ENCODE data around the gene NT5C2.

Gene NT5C2

GRCh38 chr10:103098240-103098639, 94.8 kb downstream of the NT5C2 start:
- no peak for DNase-seq (ENCODE audit: low read depth, low spot score)
- H3K27ac ChIP-seq = no peak overlapping the region

GRCh38 chr10:103096130-103096529, 96.9 kb downstream of the NT5C2 start:
- no peak for DNase-seq (ENCODE audit: low read depth, low spot score)
- no peak overlapping the region for H3K27ac ChIP-seq

GRCh38 chr10:103095005-103095404, 98.1 kb downstream of the NT5C2 start:
- DNase-seq (ENCODE audit: low read depth, low spot score) = no peak
- no peak overlapping the region for H3K27ac ChIP-seq

GRCh38 chr10:103090911-103091310, 102.2 kb downstream of the NT5C2 start:
- no peak overlapping the region for H3K27ac ChIP-seq
- no peak for DNase-seq (ENCODE audit: low read depth, low spot score)

GRCh38 chr10:103089493-103089892, 103.6 kb downstream of the NT5C2 start:
- no peak overlapping the region for H3K27ac ChIP-seq
- no peak for DNase-seq (ENCODE audit: low read depth, low spot score)

- no peak overlapping the region for H3K27ac ChIP-seq
- DNase-seq (ENCODE audit: low read depth, low spot score) = no peak
Observed at GRCh38 chr10:103086799-103087198, 106.3 kb downstream of the NT5C2 start.

GRCh38 chr10:103086261-103086660, 106.8 kb downstream of the NT5C2 start:
- H3K27ac ChIP-seq = no peak overlapping the region
- DNase-seq (ENCODE audit: low read depth, low spot score) = no peak

GRCh38 chr10:103083977-103084320, 109.1 kb downstream of the NT5C2 start:
- no peak overlapping the region for H3K27ac ChIP-seq
- DNase-seq (ENCODE audit: low read depth, low spot score) = no peak

GRCh38 chr10:103083266-103083976, 109.7 kb downstream of the NT5C2 start:
- H3K27ac ChIP-seq = no peak overlapping the region
- no peak for DNase-seq (ENCODE audit: low read depth, low spot score)

GRCh38 chr10:103082683-103083082, 110.4 kb downstream of the NT5C2 start:
- no peak overlapping the region for H3K27ac ChIP-seq

GRCh38 chr10:103080891-103081581, 112.0 kb downstream of the NT5C2 start:
- no peak overlapping the region for H3K27ac ChIP-seq
- DNase-seq (ENCODE audit: low read depth, low spot score) = no peak

More at GRCh38 chr10:103082683-103083082, 110.4 kb downstream of the NT5C2 start:
- DNase-seq (ENCODE audit: low read depth, low spot score) = no peak

- no peak for DNase-seq (ENCODE audit: low read depth, low spot score)
- no peak overlapping the region for H3K27ac ChIP-seq
Observed at GRCh38 chr10:103079946-103080345, 113.1 kb downstream of the NT5C2 start.

- no peak overlapping the region for H3K27ac ChIP-seq
- no peak for DNase-seq (ENCODE audit: low read depth, low spot score)
Observed at GRCh38 chr10:103079100-103079499, 114.0 kb downstream of the NT5C2 start.

GRCh38 chr10:103078676-103079075, 114.4 kb downstream of the NT5C2 start:
- DNase-seq (ENCODE audit: low read depth, low spot score) = no peak

GRCh38 chr10:103078309-103078615, 114.8 kb downstream of the NT5C2 start:
- no peak overlapping the region for H3K27ac ChIP-seq
- DNase-seq (ENCODE audit: low read depth, low spot score) = no peak

More at GRCh38 chr10:103078676-103079075, 114.4 kb downstream of the NT5C2 start:
- H3K27ac ChIP-seq = no peak overlapping the region

- H3K27ac ChIP-seq = no peak overlapping the region
- DNase-seq (ENCODE audit: low read depth, low spot score) = no peak
Observed at GRCh38 chr10:103077491-103078308, 115.4 kb downstream of the NT5C2 start.

GRCh38 chr10:103077020-103077419, 116.1 kb downstream of the NT5C2 start:
- no peak overlapping the region for H3K27ac ChIP-seq
- DNase-seq (ENCODE audit: low read depth, low spot score) = no peak

GRCh38 chr10:103072891-103073290, 120.2 kb downstream of the NT5C2 start:
- DNase-seq (ENCODE audit: low read depth, low spot score) = no peak
- no peak overlapping the region for H3K27ac ChIP-seq

GRCh38 chr10:103072276-103072675, 120.8 kb downstream of the NT5C2 start:
- no peak overlapping the region for H3K27ac ChIP-seq
- no peak for DNase-seq (ENCODE audit: low read depth, low spot score)

GRCh38 chr10:103069453-103070331, 123.4 kb downstream of the NT5C2 start:
- no peak overlapping the region for H3K27ac ChIP-seq
- DNase-seq (ENCODE audit: low read depth, low spot score) = peak; percentile 26
